ENCODE results near the gene SELENOS. TPM values are rescaled to one million over a fixed set of nuclear protein-coding genes. Genes with fewer than 3 reads are reported as not detected.

The SELENOS gene
- polyA plus RNA-seq, 1 donor from 2014 or later, result 136 TPM

GRCh38 chr15:101256757-101257156 lies 20.5 kb downstream of the SELENOS start:
- H3K36me3 ChIP-seq (ENCODE audit: insufficient read depth, low read length), result no peaks in the 10 kb centered on the region
- no peaks in the 10 kb centered on the region for H3K9me2 ChIP-seq (ENCODE audit: insufficient read depth, low read length)
- H3F3A ChIP-seq (ENCODE audit: insufficient read depth, low read length, poor library complexity, severe bottlenecking), result no peaks in the 10 kb centered on the region
- H3K9ac ChIP-seq (ENCODE audit: low read length), result no peak overlapping the region
- H3K9me3 ChIP-seq (ENCODE audit: low read length), result no peaks in the 10 kb centered on the region
- H3K4me3 ChIP-seq (ENCODE audit: low read length), result no peak overlapping the region
- H3K27me3 ChIP-seq (ENCODE audit: insufficient read depth, low read depth, low read length), result no peaks in the 10 kb centered on the region
- TF ChIP-seq, protein P1, sequence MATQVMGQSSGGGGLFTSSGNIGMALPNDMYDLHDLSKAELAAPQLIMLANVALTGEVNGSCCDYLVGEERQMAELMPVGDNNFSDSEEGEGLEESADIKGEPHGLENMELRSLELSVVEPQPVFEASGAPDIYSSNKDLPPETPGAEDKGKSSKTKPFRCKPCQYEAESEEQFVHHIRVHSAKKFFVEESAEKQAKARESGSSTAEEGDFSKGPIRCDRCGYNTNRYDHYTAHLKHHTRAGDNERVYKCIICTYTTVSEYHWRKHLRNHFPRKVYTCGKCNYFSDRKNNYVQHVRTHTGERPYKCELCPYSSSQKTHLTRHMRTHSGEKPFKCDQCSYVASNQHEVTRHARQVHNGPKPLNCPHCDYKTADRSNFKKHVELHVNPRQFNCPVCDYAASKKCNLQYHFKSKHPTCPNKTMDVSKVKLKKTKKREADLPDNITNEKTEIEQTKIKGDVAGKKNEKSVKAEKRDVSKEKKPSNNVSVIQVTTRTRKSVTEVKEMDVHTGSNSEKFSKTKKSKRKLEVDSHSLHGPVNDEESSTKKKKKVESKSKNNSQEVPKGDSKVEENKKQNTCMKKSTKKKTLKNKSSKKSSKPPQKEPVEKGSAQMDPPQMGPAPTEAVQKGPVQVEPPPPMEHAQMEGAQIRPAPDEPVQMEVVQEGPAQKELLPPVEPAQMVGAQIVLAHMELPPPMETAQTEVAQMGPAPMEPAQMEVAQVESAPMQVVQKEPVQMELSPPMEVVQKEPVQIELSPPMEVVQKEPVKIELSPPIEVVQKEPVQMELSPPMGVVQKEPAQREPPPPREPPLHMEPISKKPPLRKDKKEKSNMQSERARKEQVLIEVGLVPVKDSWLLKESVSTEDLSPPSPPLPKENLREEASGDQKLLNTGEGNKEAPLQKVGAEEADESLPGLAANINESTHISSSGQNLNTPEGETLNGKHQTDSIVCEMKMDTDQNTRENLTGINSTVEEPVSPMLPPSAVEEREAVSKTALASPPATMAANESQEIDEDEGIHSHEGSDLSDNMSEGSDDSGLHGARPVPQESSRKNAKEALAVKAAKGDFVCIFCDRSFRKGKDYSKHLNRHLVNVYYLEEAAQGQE (IDR thresholded peaks at IDR 0.05; ENCODE audit: borderline replicate concordance), result no peak
- TF ChIP-seq CTCF (IDR thresholded peaks at IDR 0.05; ENCODE audit: poor library complexity, severe bottlenecking), result no peak
- H4K20me1 ChIP-seq (ENCODE audit: insufficient read depth), result no peaks in the 10 kb centered on the region
- H3K27ac ChIP-seq (ENCODE audit: low read length), result no peak overlapping the region
- no peak overlapping the region for H2AFZ ChIP-seq (ENCODE audit: low read depth, low read length)
- H3K4me2 ChIP-seq (ENCODE audit: low read length), result no peak overlapping the region
- H3K79me2 ChIP-seq (replicated peaks; ENCODE audit: insufficient read depth, low read length), result no peaks in the 10 kb centered on the region

DNA sequence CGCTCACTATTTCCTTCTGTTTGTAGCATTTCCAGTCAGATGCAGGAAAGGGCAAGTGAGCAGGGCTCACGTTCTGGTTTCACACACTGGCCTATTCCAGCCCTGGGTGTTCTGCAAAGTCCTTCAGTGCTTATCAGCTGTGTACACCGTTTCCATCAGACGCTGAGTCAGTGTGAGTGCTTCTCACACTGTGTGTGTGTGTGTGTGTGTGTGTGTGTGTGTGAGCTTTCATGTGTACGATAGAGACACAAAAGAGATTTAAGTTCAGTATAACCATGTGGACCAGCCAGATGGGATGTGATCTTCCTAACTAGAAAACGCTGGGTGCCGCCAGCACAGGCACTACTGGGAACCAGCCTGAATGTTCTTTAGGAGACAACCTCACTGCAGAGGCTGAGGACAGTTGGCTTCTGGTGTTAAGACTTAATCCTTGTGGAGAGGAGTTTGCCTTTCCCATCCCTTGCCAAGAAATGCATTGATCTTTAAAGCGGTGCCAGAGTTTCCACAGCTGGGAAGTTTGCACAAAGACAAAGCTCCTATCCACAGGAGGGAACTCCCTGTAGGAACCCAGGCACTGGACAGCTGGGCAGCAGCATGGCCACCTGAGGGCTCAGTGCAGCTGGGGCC lies 21.6 kb downstream of the SELENOS start:
- no peaks in the 10 kb centered on the region for H3K9me3 ChIP-seq (ENCODE audit: low read length)
- H4K20me1 ChIP-seq (ENCODE audit: insufficient read depth), result no peaks in the 10 kb centered on the region
- H2AFZ ChIP-seq (ENCODE audit: low read depth, low read length), result no peak overlapping the region
- no peak overlapping the region for H3K9ac ChIP-seq (ENCODE audit: low read length)
- no peak for TF ChIP-seq RAD21 (conservative IDR thresholded peaks at IDR 0.05)
- no peak for TF ChIP-seq CTCF (IDR thresholded peaks at IDR 0.05; ENCODE audit: poor library complexity, severe bottlenecking)
- no peak for TF ChIP-seq TAF1 (IDR thresholded peaks at IDR 0.05; ENCODE audit: low read depth)
- H3K4me2 ChIP-seq (ENCODE audit: low read length), result no peak overlapping the region
- H3K9me2 ChIP-seq (ENCODE audit: insufficient read depth, low read length), result no peaks in the 10 kb centered on the region
- H3K27ac ChIP-seq (ENCODE audit: low read length), result no peak overlapping the region
- H3K79me2 ChIP-seq (replicated peaks; ENCODE audit: insufficient read depth, low read length), result peaks cover under 1% of the 10 kb centered on the region
- H3K36me3 ChIP-seq (ENCODE audit: insufficient read depth, low read length), result no peaks in the 10 kb centered on the region
- H3F3A ChIP-seq (ENCODE audit: insufficient read depth, low read length, poor library complexity, severe bottlenecking), result no peaks in the 10 kb centered on the region
- no peak overlapping the region for H3K4me3 ChIP-seq (ENCODE audit: low read length)
- no peaks in the 10 kb centered on the region for H3K27me3 ChIP-seq (ENCODE audit: insufficient read depth, low read depth, low read length)

DNA sequence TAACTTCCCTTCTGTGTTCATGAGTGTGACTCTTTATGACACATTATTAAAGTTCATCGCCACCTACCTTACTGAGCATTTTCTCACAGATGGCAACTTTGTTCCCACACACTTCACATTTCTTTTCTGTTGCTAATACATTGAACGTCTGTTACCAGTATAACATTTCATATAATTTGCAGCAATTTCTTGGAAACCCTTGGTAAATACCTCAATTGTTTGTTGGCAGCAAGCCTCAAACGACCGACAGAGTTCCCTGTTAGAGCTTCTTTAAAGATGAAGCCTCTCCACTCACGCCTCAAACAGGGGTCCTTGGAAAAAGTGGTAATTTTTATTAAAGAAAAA lies 22.3 kb downstream of the SELENOS start:
- H3K27ac ChIP-seq (ENCODE audit: low read length), result no peak overlapping the region
- H3K9me3 ChIP-seq (ENCODE audit: low read length), result no peaks in the 10 kb centered on the region
- H3K79me2 ChIP-seq (replicated peaks; ENCODE audit: insufficient read depth, low read length), result peaks cover 7% of the 10 kb centered on the region
- H2AFZ ChIP-seq (ENCODE audit: low read depth, low read length), result no peak overlapping the region
- no peaks in the 10 kb centered on the region for H3K27me3 ChIP-seq (ENCODE audit: insufficient read depth, low read depth, low read length)
- no peak overlapping the region for H3K4me2 ChIP-seq (ENCODE audit: low read length)
- H3K36me3 ChIP-seq (ENCODE audit: insufficient read depth, low read length), result no peaks in the 10 kb centered on the region
- peaks cover 3% of the 10 kb centered on the region for H3F3A ChIP-seq (ENCODE audit: insufficient read depth, low read length, poor library complexity, severe bottlenecking)
- H3K9me2 ChIP-seq (ENCODE audit: insufficient read depth, low read length), result no peaks in the 10 kb centered on the region
- H3K9ac ChIP-seq (ENCODE audit: low read length), result no peak overlapping the region
- no peak overlapping the region for H3K4me3 ChIP-seq (ENCODE audit: low read length)
- no peaks in the 10 kb centered on the region for H4K20me1 ChIP-seq (ENCODE audit: insufficient read depth)
- TF ChIP-seq CTCF (IDR thresholded peaks at IDR 0.05; ENCODE audit: poor library complexity, severe bottlenecking), result no peak
- no peak for TF ChIP-seq EZH2 (IDR thresholded peaks at IDR 0.05; ENCODE audit: borderline replicate concordance, insufficient read depth, low read length, poor library complexity, severe bottlenecking)
- TF ChIP-seq MXI1 (conservative IDR thresholded peaks at IDR 0.05; ENCODE audit: poor library complexity, severe bottlenecking), result no peak
- no peak for TF ChIP-seq POLR2AphosphoS5 (IDR thresholded peaks at IDR 0.05)
- TF ChIP-seq EP300 (conservative IDR thresholded peaks at IDR 0.05; ENCODE audit: poor library complexity, severe bottlenecking), result no peak
- TF ChIP-seq SMC3 (conservative IDR thresholded peaks at IDR 0.05; ENCODE audit: poor library complexity), result no peak
- no peak for TF ChIP-seq RAD21 (conservative IDR thresholded peaks at IDR 0.05)
